Adrenal gland (tissue), 5 donors: ENCODE results near the gene ADK.

ENCODE experiments used
- POLR2A ChIP-seq, 2 donors: fragments of 450-650 bp; IDR thresholded peaks; one replicate each; pipeline ENCODE4 v1.6.1; 2017; ENCODE audit warnings: antibody characterized with exemption in 2 of 2, mild to moderate bottlenecking in 2 of 2, moderate library complexity in 1 of 2
- TF ChIP-seq, protein P1 (sequence below), 6 experiments: fragments of 450-650 bp in 4 of 6; fragments of 200-600 bp in 2 of 6; sonication (generic) in 1 of 6; IDR thresholded peaks; 1 replicate in 5 of 6; 2 replicates in 1 of 6; pipeline versions ENCODE4 v1.5.1 to v1.8.0; 2016 to 2021; ENCODE audit warnings: antibody characterized with exemption in 6 of 6, mild to moderate bottlenecking in 2 of 6, moderate library complexity in 1 of 6
- donor health status: DM: no; HTN: no; CAD: no.

DNA sequence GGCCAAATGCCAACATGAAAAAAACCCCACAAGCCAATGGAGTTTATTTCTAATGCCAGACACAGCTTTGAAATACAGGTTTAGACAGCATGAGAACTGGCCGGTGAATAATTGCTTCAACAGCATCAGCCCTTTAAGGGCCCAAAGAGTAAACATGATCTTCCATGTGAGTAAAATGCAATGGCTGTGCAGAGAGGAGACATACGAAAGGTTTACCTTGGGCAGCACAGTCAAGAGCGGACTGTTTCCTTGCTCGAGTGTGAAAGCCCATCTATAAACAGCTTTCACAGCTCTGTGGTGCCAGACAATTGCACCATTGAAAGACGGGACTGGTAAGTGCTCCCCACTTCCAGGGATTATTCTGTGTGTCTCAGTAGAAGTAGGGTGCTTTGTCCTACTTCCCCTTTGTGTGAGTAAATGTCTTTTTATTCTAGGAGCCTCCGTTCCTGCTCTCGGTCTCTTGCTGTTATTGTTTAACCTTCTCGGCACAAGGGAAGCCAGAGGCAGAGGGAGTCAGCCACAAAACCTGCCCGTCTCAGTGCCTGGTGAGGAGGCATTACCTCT lies 597.5 kb downstream of the ADK start:
- TF ChIP-seq, protein P1, sequence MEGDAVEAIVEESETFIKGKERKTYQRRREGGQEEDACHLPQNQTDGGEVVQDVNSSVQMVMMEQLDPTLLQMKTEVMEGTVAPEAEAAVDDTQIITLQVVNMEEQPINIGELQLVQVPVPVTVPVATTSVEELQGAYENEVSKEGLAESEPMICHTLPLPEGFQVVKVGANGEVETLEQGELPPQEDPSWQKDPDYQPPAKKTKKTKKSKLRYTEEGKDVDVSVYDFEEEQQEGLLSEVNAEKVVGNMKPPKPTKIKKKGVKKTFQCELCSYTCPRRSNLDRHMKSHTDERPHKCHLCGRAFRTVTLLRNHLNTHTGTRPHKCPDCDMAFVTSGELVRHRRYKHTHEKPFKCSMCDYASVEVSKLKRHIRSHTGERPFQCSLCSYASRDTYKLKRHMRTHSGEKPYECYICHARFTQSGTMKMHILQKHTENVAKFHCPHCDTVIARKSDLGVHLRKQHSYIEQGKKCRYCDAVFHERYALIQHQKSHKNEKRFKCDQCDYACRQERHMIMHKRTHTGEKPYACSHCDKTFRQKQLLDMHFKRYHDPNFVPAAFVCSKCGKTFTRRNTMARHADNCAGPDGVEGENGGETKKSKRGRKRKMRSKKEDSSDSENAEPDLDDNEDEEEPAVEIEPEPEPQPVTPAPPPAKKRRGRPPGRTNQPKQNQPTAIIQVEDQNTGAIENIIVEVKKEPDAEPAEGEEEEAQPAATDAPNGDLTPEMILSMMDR (IDR thresholded peaks at IDR 0.05), result no peak
- no peak for TF ChIP-seq POLR2A (IDR thresholded peaks at IDR 0.05)
